Activated CD4-positive, alpha-beta T cell treated with anti-CD3 and anti-CD28 coated beads, Interleukin-2, amount 50 U/mL, for 4 hours (primary cell): ENCODE measurements around the gene TRAPPC3.
"Not testable (repeated sequence)": the region's sequence is repeated elsewhere in the genome, so short reads cannot be mapped to it uniquely, and the experiment has no call there.

ENCODE experiments used
- DNase-seq, 2 experiments: peaks; one replicate each; pipeline ENCODE4 v3.0.0-alpha.2; 2020

Gene TRAPPC3

DNA sequence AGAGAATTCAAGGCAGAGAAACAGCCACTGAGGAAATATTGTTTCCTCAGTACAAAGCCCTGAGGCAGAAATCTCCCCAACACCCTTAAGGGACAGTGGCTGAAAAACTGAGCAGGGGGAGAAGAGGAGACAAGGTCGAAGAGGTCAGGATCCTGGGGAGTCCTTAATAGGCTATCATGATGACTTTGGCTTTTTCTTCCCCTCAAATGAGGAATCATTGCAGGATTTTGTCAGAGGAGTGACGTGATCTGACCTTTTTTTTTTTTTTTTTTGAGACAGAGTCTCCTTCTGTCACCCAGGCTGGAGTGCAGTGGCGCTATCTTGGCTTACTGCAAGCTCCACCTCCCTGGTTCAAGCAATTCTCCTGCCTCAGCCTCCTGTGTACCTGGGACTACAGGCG lies 16.9 kb upstream of the TRAPPC3 start:
- DNase-seq, result no peak

DNA sequence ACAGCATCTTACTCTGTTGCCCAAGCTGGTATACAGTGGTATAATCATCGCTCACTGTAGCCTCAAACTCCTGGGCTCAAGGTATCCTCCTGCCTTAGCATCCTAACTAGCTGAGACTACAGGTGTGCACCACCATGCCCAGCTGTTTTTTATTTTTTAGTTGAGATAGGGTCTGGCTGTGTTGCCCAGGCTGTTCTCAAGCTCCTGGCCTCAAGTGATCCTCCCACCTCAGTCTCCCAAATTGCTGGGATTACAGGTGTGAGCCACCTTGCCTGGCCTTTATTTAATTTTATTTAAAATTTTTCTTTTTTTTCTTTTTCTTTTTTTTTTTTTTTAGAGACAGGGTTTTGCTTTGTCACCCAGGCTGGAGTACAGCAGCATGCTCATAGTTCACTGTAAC lies 15.9 kb upstream of the TRAPPC3 start:
- DNase-seq, result no peak

DNA sequence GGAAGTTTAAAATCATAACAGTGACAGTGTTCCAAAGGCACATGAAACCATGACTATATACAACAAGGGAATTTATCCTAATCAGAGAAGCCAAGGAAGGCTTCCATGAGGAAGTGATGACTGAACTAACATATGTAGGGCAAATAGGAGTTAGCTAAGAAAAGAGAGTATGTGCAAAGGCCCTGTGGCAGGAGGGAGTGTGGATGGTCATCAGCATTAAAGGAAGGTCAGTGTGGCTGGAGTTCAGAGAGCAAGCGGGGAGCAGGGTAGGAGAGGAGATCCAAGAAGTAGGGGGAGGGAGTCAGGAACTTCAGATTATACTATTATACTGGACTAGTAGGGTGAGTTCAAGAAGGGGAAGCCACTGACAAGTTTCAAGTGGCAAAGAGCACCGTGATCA lies 15.1 kb upstream of the TRAPPC3 start:
- DNase-seq, result no peak

DNA sequence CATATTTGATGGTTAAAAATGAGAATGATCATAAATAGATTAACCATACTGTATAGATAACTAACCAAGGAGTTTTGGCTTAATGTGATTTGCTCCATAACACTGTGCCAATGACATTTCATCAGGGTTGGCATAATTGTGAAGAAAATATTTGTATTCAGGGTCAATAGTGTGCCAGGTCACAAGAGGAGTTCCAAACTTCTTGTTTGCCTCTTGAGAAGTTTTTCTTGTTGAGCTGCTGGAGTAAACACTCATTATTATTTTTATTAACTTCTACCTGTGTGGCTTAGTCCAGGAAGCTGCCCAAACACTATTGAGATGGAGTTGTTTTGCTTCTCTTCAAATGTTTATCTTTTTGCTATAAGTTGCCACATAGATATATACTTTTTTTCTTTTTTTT lies 14.1 kb upstream of the TRAPPC3 start:
- no peak for DNase-seq

DNA sequence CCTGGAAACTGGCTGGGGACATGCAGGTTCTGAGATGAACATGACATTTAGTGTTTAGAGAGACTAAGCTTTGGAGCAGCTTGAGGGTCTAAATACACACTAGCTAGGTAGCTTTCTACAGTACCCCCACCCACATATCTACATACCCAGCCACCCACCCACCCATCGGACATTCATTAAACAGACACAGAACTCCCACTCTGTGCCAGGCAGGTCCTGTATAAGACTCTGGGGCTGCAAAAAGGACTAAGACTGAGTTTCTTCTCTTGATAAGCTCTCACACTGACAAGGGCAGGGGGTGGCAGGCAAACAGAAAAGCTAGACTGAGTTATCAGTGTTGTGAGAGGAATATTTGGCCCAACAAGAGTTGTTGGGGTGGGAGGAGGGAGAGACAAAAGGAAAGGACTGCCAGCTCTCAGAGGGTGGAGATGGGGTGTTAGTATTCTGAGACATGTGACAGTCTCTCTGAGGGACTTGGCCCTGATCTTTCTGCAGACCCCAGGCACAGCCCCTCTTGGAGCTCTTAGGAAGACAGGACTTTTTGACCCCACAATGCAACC lies 13.5 kb upstream of the TRAPPC3 start:
- no peak for DNase-seq

DNA sequence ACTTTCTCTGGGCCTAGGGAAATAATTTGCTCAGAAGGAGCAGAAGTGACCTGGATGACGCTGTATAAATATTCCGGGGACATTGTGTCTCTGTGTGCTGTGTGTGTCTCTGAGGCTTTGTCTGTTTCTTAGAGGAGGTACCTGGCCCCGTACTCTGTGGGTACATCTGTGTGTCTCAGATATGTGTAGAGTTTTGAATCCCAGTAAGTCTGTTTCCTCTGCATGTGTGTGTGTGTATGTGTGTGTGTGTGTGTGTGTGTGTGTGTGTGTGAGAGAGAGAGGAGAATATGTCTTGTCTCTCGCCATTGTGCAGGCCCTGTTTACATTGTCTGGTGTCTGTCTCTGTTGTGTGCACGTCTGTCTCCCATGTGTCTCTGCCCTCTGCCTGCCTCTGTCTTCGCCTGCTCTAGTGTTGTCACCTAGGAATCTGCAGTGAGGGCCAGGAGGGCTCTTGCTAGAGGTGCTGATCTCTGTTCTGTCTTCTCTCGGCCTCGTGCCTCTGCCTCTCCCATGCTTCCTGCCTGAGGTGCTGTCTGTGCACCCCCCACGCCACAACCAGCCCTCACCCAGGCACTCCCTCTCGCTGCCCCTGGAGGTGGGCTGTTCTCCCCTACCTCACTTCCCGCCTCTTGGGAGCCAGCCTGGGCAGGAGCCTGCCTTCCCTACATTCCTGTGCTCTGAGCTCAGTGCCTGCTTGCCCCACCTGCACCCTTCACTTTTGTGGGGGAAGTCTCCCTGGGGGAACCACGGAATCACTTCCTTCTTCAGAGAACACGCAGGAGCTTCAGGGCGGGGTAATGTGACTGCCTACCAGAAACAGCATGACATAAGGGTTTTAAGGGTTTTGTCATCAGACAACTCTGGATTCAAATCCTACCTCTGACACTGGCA lies 12.6 kb upstream of the TRAPPC3 start:
- DNase-seq, result peak; percentile 24 to 28

DNA sequence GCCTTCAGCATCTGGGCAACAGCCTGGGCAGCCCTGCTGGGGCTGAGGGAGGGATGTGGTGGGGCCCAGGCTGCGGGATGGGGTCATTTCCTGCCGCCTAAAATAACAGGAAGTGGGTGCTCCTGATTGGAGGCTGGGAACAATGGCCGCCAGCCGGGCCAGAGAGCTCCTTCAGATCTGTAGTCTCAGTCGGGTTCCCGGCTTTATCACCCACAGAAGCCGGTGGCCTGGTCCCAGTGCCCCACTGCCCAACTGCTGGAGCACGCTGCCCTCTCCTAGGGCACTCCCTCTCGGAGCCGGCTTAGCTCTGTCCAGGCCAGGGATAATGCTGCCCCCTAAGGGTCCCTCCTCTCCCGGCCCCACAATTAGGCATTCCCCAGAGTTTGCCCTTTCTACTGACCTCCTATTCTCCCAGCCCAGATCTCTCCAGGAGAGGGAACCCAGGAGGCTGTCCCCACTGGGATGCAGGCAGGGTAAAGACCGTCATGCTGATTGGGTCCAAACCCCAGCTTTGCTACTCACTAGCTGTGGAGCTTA lies 11.7 kb upstream of the TRAPPC3 start:
- peak in 1 of 2 experiments; percentile 28 for DNase-seq

DNA sequence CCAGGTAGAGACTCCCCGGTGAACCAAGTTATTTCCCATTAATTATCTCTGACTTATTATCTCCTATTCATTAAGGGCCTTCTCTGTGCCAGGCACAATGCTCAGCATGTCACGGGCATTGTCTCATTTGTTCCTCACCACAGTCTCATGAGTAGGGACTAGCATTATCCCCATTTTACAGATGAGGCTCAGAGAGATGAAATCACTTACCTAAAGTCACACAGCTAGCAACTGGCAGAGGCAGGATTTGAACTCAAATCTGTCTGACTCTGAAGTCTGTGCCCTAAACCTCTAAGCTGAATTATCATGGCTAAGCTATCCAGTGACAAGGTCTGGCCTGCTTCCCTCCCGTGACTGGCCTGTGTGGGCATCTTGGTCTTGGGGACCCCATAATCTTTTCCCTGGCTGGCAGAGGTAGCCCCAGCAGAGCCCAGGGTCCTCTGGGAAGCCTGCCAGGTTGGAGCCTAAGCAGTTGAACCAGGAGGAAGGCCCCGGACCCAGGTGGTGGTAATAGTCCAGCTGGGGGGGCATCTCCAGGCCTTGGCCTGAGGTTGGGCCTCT lies 11.2 kb upstream of the TRAPPC3 start:
- DNase-seq, result no peak

DNA sequence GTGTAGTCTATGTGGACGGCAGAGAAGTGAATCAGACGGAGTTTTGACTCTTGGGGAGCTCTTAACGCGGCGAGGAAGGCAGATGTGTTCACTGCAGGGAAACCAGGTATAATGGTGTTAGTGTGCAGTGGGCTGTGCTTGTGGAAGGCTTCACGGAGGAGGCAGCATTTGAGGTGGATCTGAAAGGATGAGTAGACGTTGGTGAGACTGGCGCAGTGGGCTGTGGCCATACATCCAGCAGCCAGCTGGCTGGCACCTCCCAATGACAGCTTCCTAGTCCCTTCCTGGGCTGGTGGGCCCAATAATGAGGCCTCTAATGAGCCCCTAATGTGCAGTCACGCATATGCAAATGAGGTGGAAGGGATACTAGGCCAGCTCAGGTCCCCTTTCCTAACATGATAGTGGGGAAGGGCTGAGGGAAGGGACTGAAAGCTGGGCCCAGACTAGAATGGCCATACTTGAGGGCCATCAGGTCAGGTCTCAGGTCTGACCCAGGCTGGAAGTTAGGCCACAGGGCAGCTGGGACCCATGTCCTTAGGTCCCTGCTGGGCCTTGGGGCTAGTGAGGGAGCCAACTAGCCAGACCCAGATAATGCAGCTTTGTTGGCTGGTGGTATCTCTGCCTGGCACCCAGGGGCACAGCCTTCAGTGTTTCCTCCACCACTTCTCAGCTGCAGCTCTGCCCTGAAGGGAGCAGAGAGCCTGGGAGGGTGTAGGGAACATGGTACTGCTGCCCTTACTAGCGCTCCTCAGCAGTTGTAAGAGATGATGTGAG lies 10.5 kb upstream of the TRAPPC3 start:
- DNase-seq, result no peak

DNA sequence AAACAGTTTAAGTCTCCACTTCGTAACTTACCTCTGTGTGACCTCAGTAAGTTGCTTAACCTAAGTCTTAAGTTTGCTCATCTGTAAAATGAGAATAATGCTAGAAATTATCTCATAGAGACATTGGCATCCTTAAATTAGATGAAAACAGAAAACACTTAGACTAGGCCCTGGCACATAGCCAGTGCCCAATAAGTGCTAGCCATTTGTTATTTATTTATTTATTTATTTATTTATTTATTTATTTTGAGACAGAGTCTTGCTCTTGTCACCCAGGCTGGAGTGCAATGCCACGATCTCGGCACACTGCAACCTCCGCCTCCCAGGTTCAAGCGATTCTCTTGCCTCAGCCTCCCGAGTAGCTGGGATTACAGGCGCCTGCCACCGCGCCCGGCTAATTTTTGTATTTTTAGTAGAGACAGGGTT lies 9.6 kb upstream of the TRAPPC3 start:
- not testable (repeated sequence) for DNase-seq

DNA sequence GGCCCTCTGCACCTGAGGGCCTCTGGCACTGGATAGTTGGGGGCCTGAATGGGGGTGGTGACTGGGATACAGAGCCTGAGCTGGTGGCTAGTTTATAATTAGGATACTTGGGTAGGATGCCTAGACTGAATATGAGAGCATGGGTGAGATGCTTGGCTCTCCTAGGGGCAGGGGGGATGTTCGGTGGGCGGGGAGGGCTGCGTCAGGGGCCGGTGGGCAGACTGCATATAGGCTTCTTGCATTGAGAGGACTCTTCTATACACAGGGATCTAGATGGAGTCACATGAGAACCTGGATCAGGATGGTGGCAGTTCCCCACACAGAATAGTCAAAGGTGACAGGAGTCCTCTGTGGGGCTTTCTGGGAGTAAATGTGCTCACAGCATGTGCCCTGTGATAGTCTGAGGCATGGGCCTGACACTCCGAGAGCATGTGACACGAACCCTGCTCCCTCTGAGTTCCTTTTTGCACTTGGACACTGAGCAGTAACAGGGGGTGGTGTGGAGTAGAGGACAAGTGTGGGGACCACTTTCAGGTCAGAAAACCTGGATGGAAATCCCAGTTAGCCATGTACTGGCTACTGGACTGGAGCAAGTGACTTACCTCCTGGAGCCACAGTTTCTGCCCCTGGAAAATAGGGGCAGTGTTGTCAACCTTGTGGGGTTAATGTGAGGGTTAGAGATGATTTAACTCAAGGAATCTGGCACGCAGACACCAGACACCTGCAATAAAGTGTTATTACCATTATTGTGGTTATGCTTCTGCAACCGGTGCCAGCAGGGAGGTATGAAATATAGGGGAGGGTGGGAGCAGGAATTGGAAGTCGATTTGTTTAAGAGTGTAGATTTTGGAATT lies 8.9 kb upstream of the TRAPPC3 start:
- no peak for DNase-seq

DNA sequence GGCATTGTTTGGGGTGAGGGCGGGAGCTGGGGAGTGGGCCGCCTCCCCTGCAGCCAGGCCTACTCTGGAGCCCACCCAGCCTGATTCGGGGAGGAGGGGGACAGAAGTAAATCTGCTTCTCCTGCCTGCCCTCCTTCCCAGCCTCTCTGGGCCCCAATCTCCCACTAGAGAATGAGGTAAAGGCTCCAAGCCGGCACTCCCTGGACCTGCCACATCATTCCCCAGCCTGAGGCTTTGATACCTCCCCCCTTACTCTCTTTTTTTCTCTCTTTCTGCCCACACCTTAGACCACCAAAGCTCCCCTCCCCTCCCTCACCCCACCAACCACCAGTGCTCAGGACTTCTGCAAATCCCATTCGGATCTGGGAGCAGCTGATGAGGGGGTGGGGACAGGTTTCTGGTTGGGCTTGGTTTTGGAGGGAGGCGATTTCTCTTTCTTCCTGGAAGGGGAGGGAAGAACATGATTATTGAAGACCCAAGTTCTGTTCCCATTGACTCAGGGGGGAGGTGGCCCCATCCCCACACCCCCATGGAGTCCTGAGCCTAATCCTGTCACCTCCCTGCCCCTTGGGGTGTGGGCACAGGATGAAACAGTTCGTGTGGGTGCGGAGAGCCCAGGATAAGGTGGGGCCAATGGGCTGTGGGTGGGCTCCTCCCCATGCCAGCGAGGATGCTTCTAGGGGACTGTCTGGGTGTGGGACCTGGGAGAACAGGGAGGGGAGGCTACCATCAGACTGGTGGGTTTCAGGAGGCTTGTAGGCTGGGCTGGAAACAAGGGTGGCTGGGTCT lies 8.0 kb upstream of the TRAPPC3 start:
- no peak for DNase-seq

DNA sequence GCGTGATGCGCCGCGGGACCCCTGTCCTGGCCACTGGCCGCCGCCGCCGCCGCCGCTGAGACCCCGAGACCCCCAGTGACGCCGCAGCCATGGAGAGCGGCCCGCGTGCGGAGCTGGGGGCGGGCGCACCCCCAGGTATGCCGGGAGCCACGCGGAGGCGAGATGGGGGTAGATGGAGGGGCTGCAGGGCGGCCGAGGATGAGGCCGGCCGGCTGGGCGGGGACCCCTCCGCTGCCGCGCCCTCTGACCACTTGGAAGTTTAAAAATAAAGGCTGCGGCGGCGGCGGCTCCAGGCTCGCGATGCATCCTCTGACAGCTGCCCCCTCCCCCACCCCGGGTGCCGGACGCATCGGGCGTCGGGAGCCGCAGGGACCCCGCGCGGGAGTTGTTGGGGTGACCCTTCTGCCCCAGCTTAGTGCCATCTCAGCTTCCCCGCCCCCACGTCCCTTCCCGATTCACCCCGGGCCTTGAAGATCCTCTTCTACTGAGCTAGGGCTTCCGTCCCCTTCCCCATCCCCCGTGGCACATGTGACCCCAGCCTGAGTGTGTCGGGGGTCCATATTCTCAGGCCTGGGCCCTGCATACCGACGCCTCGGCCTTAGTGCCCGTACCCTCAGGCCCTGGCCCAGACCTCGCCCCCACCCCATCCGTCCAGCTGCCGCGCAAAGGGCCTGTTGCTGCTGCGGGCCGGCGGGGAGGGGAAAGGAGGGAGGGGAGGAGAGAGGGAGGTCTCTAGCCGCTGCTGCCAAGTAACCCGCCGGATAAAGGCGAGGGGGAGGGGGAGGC lies 7.2 kb upstream of the TRAPPC3 start:
- DNase-seq, result peak; percentile 44 to 53

DNA sequence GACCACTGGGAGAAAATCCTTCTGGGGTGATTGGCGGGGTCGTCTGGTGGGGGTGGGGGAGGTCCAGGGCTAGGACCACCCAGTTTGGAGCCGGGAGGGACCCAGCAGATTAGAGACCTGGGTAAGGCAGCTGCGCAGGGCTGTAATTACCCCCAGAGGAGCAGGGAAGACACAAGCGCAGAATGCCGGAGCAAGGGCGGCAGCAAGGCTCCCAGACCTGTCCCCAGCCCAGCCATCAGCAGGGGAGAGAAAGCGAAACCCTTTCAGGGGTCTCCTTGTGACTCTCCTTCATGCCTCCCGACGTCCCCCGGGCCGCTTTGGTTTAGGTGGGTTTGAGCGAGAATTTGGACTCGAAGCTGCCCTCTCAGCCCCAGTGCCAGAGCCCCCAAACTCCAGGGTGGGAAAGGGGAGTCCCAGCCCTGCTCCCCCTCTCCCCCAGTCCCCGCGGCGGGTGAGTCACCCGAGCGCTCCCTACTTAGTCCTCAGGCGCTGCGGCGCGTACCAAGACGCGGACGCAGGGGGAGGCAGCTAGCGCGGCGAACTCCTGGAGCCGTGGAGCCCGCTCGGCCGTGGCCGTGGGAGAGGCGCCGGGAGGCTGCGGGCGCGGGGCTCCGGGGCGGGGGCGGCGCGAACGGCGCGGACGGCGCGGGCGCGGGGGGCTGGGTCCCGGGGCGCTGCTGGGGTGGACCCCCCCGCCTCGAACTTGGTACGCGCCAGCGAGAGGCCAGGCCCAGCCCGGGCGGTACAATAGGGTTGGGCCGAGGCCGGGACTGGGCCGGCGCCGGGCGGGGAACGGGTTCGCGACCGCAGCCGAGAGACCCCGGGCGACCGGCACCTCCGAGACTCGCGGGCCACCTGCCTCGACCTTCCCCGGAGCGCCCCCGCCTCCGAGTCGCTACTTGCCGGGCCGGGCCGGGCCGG lies 6.4 kb upstream of the TRAPPC3 start, which contains the start of gene MAP7D1:
Gene MAP7D1, plus strand, starts transcription at position 753 of the 921 bp plus-strand sequence. CDS start 258 bp downstream, outside the sequence.
- DNase-seq, result peak; percentile 82

DNA sequence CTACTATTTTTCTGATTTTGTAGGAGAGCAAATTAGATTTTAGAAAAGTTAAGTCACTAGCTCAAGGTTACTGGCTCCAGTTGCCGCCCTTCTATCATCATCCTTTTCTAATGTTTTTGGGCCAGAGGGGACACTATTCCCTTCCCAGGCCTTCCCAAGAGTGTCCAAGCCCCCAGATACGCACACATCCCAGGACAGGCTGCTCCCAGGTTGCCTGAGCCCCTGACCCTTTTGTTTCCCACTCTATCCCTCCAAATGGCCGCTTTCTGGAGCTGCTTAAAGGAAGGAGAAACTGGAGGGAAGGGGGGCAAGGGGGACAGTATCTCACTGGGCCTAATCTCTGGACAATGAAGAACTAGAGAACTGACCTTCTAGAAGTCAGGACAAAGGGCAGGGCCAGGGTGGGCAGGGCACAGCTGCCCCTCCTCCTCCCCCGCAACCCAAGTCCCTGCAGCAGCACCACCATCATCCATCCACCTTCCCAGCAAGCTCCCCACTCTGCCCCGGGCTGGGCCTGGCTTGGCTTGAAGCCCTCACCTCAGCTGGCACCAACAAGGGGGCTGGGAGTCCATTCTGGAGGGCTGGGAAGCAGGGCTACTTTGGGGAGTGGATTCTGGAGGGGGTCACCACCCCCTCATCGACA lies 5.6 kb upstream of the TRAPPC3 start:
- no peak for DNase-seq

DNA sequence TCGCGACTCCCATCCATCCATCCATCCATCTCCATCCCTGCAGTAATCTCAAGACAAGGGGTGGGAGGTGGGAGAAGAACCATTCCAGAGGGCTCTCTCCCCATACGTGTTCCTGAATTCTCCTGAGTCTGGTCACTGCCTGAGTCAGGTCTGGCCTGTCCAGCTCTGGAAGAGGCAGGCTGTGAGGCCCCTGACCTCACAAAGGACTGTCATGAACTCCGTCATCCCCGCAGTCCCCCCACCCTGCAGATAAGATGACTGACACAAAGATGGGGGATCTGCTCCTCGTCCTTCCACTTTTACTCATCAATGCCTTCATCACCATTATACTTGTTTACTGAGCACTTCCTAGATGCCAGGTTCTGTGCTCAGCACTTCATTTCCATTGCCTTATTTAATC lies 5.0 kb upstream of the TRAPPC3 start:
- DNase-seq, result no peak

DNA sequence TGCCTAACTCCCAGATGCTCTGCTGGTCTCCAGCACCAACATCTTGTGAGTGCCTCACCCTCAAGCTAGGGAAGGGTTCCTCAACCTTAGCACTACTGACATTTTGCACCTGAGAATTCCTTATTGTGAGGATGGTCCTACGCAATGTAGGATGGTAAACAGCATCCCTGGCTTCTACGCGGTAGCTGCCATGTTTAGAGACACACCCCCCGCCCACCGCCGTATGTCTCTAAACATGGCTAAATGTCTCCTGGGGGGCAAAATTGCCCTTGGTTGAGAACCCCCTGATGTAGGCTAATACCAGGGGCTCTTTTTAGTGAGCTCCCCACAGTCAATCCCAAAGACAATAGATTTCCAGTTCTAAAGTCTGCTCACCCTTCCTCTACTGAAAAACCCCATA lies 4.2 kb upstream of the TRAPPC3 start:
- DNase-seq, result no peak

DNA sequence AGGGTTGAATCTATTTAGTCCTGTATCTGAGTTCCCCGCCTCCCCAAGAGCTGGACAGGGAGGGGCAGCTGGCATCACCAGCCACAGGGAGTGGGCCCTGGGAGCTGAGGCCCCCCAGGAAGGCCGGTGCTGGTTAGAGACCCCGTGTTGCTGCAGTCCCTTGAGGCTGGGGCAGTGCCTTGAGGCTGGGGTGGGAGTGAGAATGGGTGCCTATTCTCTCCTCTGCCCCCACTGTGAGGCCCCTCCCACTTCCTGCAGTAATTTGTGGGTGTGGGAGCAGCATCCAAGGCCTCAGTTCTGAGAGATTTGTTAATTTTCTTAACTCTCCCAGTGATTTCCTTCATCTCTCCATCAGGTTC lies 2.5 kb upstream of the TRAPPC3 start:
- DNase-seq, result peak; percentile 39 to 43
